ENCODE results near the gene SEPHS2.
"Not testable (repeated sequence)": the region's sequence is repeated elsewhere in the genome, so short reads cannot be mapped to it uniquely, and the experiment has no call there.

SEPHS2 gene, protein sequence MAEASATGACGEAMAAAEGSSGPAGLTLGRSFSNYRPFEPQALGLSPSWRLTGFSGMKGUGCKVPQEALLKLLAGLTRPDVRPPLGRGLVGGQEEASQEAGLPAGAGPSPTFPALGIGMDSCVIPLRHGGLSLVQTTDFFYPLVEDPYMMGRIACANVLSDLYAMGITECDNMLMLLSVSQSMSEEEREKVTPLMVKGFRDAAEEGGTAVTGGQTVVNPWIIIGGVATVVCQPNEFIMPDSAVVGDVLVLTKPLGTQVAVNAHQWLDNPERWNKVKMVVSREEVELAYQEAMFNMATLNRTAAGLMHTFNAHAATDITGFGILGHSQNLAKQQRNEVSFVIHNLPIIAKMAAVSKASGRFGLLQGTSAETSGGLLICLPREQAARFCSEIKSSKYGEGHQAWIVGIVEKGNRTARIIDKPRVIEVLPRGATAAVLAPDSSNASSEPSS

DNA sequence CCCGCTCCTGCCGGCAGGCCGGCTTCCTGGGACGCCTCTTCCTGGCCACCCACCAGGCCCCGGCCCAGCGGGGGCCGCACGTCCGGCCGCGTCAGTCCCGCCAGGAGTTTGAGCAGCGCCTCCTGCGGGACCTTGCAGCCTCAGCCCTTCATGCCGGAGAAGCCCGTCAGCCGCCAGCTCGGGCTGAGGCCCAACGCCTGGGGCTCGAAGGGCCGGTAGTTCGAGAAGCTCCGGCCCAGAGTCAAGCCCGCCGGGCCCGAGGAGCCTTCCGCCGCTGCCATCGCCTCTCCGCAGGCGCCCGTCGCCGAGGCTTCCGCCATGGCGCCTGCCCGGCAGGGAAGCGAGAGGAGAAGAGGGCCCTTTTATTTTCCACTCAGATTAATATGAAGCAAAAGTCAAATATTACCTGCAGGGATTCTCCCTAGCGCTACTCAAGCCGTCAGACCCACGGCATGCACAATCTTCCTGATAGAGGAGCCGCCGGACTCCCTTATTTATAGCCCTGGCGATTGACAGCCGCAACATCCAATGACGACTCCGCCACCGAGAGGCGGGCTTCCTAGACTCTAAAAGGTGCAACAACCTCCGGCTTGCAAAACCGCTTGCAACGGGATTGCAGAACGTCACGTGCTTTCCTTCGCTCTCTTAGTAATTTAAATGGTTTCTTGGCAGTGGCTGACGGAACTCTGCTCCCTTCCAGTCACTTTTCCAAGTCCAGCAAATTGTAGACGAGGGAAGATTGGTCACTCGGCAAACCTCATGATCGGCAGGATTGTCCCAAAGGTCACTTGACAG is at the start of gene SEPHS2:
Gene SEPHS2, minus strand, starts transcription at position 467 of the 795 bp plus-strand sequence. Its CDS starts 147 bp downstream, at position 320.
- peak; percentile 94 for DNase-seq

GRCh38 chr16:30494709-30495108 is 49.0 kb upstream of the SEPHS2 start:
- DNase-seq, result no peak

DNA sequence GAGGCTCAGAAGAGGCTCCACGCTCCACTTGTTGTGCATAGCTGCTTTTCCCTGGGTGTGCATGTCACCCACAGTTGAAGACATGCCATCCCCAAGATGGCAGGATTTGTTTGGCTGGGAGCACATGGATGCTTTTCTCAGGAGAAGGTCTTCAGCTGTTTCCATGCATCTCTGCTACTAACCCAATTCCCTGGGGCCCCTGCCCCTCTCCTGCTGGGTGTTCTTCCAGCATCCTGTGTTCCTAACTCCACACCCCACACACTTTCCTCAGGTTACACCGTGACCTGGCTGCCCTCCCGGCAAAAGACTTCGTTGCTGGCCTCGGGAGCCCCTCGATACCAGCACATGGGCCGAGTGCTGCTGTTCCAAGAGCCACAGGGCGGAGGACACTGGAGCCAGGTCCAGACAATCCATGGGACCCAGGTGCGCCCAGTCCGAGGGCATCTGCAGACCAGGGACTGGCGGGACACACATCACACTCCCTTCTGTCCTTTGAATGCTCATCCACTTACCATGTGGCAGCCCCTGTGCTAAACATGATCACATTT is 48.3 kb upstream of the SEPHS2 start:
- DNase-seq, result no peak

GRCh38 chr16:30491744-30492308 is 46.2 kb upstream of the SEPHS2 start:
- DNase-seq, result peak; percentile 26

DNA sequence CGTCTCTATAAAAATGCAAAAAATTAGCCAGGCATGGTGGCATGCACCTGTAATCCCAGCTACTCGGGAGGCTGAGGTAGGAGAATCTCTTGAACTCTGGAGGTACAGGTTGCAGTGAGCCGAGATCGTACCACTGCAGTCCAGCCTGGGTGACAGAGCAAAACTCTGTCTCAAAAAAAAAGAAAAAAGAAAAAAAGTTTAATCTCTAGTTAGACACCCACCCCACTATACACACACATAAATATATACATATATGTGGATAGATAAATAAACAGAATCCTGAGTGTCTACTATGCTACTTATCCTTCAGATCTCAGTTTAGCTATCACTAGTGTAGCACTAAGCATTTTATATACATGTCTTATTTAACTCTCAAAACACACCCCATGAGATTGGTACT is 45.6 kb upstream of the SEPHS2 start:
- no peak for DNase-seq

- DNase-seq, result no peak
Measured at GRCh38 chr16:30490210-30490609, 44.5 kb upstream of the SEPHS2 start.

GRCh38 chr16:30488764-30489605 is 43.3 kb upstream of the SEPHS2 start:
- no peak for DNase-seq

DNA sequence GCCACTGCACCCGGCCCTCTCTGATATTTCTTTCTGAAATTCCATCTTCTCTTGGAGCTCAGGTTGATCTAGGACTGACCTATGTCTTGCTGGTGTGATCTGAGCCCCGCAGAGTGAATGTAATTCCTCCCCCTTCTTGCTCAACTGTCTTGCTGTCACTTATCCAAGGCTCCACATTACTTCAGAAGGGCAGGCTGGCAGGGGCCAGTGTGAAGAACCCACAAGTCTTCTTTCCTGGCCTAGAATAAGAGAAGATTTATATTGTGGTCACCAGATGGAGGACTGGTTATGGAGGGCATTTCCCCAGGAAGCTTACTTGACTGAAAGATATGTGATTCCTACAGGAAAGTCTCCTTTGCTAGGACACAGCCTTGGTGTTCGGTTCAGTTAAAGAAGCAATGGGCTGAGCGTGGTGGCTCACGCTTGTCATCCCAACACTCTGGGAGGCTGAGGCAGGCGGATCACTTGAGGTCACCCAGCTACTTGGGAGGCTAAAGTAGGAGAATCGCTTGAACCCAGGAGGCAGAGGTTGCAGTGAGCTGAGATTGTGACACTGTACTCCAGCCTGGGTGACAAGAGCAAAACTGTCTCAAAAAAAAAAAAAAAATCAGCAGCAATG is 40.3 kb upstream of the SEPHS2 start:
- no peak for DNase-seq

DNA sequence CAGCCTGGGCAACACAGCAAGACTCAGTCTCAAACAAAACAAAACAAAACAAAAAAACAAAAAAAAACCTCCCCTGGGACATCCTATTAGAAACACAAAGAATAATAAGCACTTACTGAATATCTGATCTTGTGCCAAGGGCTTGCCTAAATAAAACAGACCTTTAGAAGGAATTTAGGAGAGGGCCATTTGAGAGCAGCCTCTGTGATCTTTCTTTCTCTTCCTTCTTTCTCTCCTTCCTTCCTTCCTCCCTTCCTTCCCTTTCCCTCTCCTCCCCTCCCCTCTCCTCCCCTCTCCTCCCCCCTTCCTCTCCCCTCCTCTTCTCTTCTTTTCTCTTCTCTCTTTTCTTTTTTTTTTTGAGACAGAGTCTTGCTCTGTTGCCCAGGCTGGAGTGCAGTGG is 39.2 kb upstream of the SEPHS2 start:
- DNase-seq, result no peak

GRCh38 chr16:30482366-30482765 is 36.7 kb upstream of the SEPHS2 start:
- no peak for DNase-seq

DNA sequence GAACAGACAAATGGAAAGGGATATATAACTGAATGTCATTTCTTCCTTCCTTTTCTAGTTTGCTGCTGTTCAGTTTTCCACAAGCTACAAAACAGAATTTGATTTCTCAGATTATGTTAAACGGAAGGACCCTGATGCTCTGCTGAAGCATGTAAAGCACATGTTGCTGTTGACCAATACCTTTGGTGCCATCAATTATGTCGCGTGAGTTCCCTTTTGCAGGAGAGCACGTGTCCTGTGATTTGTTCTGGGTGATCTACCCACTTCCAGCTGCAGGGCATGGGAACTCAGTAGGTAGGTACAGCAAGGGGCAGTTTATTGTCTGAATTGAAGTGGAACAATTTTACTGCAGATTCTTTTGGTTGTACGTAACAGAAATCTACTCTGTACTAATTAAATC is 35.7 kb upstream of the SEPHS2 start:
- DNase-seq, result no peak

- DNase-seq, result no peak
Measured at GRCh38 chr16:30478766-30479478, 33.2 kb upstream of the SEPHS2 start.

GRCh38 chr16:30477773-30478172 is 32.1 kb upstream of the SEPHS2 start:
- not testable (repeated sequence) for DNase-seq

DNA sequence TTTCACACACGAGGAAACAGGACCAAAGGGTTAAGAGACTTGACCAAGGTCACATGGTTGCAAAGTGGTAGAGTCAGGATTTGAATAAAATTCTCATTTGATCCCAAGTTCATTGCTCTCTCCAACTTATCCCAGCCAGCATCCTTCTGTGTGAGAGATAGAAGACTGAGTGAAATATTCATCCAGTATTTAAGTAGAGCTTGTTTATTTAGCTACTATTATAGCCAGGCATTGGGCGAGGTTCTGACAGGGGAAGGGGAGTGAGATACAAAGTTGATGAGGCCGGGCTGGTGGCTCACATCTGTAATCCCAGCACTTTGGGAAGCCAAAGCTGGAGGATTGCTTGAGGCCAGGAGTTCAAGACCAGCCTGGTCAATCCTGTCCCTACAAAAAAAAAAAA is 31.3 kb upstream of the SEPHS2 start:
- DNase-seq, result no peak

DNA sequence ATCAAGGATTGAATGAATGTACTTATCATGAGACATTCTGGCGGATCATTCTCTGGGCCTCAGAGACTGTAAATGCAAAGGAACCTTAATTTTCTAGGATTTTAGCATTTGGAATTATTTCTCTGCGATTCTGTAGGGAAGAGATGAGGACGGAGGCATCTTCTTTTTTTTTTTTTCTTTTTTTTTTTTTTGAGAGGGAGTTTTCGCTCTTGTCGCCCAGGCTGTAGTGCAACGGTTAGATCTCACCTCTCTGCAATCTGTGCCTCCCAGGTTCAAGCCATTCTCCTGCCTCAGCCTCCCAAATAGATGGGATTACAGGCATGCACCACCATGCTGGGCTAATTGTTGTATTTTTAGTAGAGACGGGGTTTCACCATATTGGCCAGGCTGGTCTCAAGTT is 29.0 kb upstream of the SEPHS2 start:
- DNase-seq, result no peak

- DNase-seq, result no peak
Measured at GRCh38 chr16:30474074-30474452, 28.4 kb upstream of the SEPHS2 start.

- DNase-seq, result no peak
Measured at GRCh38 chr16:30473231-30474073, 27.8 kb upstream of the SEPHS2 start.

- peak; percentile 86 for DNase-seq
Measured at GRCh38 chr16:30472328-30472942, 26.8 kb upstream of the SEPHS2 start, which contains the start of gene ITGAL. TSS of gene ITGAL (plus strand) at chr16:30472742. CDS start at chr16:30472838, 96 bp downstream.

DNA sequence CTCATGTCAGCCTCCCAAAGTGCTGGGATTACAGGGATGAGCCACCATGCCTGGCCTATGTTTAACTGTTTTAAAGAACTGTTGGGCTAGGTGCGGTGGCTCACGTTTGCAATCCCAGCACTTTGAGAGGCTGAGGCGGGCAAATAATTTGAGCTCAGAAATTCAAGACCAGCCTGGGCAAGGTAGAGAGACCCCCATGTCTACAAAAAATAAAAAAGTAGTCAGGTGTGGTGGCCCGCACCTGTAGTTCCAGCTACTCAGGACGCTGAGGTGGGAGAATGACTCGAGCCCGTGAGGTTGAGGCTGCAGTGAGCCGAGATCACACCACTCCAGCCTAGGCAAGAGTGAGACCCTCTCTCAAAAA is 24.9 kb upstream of the SEPHS2 start:
- no peak for DNase-seq

DNA sequence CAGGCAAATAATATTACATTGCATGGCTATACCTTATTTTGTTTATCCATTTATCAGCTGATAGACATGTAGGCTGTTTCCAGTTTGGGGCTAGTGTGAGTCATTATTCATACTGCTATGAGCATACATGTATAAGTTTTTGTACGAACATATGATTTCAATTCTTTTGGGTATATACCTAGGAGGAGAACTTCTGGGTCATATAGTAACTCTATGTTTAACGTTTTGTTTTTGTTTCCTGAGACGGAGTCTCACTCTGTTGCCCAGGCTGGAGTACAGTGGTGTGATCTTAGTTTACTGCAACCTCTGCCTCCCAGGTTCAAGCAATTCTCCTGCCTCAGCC is 24.5 kb upstream of the SEPHS2 start:
- no peak for DNase-seq
